ENCODE data around the gene MORF4L1. TPM values are rescaled to one million over a fixed set of nuclear protein-coding genes. Genes with fewer than 3 reads are reported as not detected.
"Not testable (repeated sequence)": the region's sequence is repeated elsewhere in the genome, so short reads cannot be mapped to it uniquely, and the experiment has no call there.

Gene MORF4L1
- total RNA-seq, 4 donors from 2014 or later = 371 to 476 (median 392) TPM

DNA sequence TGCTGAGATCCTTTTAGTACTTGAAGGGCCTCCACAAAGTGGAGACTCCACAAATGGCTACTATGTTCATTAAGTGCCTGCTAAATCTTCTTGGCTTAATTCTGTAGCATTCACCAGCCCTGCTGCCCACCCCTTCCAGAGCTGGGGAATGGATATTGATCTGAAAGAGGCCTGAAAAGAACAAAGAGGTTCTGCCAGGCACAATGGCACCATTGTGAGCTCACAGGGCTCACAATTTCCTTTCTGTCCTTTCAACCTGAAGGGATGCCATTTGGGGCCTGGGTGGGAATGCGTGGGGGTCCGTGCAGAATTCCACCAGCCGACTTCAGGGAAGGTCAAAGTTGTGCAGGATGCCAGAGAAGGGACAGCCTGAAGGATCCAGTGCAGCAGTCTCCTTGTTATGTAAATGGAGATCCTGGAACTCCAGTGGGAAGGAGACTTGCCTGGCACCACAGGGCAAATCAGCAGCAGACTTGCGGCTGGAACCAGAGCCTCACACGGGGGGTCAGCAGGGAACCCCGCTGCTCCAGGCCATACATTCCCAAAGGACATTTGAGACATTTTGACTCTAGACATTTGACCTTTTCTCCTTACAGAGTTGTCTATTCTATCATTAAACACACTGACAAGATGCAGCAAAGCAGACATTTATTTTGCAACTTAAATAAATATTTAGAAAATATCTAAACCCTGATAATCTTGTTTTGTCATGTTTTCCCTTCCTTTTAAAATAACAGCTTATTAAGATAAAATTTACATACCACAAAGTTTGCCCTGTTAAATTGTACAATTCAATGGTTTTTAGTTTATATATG, 21.5 kb upstream of the MORF4L1 start:
- WGBS = 42% methylated on average over 6 of the region's 6 CpGs
- no peak for DNase-seq (ENCODE audit: extremely low spot score)
- no peaks in the 10 kb centered on the region for H3K4me1 ChIP-seq
- H3K36me3 ChIP-seq = no peaks in the 10 kb centered on the region
- no peak overlapping the region for H3K27ac ChIP-seq (replicated peaks in 1 of 4)
- H3K4me3 ChIP-seq = no peak overlapping the region
- no peaks in the 10 kb centered on the region for H3K9me3 ChIP-seq
- no peaks in the 10 kb centered on the region for H3K27me3 ChIP-seq
- intact Hi-C loops (cut with DNase I) = no loop called here
- TF ChIP-seq EP300 (IDR thresholded peaks at IDR 0.05) = no peak
- no peak for TF ChIP-seq POLR2AphosphoS5 (IDR thresholded peaks at IDR 0.05)
- no peak for TF ChIP-seq POLR2A (IDR thresholded peaks at IDR 0.05; ENCODE audit: low read depth)
- TF ChIP-seq CTCF (IDR thresholded peaks at IDR 0.05) = no peak

DNA sequence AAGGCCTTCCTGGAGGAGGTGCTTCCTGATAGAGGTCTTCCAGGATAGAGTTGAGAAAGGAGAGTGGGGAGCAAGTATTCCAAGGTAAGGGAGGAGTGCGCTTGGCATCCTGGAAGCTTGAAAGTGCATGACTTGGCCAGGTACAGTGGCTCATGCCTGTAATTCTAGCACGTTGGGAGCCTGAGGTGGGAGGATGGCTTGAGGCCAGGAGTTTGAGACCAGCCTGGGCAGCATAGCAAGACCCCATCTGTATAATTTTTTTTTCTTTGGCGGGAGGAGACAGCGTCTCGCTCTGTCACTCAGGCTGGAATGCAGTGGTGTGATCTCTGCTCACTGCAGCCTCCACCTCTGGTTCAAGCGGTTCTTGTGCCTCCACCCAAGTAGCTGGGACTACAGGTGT, 19.2 kb upstream of the MORF4L1 start:
- H3K4me3 ChIP-seq = no peak overlapping the region
- intact Hi-C loops (cut with DNase I) = no loop called here
- no peaks in the 10 kb centered on the region for H3K4me1 ChIP-seq
- H3K27ac ChIP-seq (replicated peaks in 1 of 4) = no peak overlapping the region
- no peak for DNase-seq (ENCODE audit: extremely low spot score)
- no peaks in the 10 kb centered on the region for H3K9me3 ChIP-seq
- WGBS = 99% methylated on average over 6 of the region's 6 CpGs
- H3K36me3 ChIP-seq = no peaks in the 10 kb centered on the region
- no peak for TF ChIP-seq POLR2AphosphoS5 (IDR thresholded peaks at IDR 0.05)
- H3K27me3 ChIP-seq = no peaks in the 10 kb centered on the region

- Histone ChIP-seq H3K4me1 (peaks cover 0 to 6% (median 1%) of the 10 kb centered on the region in 4 donors), H3K4me3 (no peak overlapping the region), H3K9me3 (no peaks in the 10 kb centered on the region), H3K36me3 (no peaks in the 10 kb centered on the region), H3K27ac (replicated peaks in 1 of 4) (peak overlapping the region in 1 of 4 donors; percentile 20), H3K27me3 (no peaks in the 10 kb centered on the region)
- intact Hi-C loops (cut with DNase I) = no loop called here
- TF ChIP-seq CTCF (IDR thresholded peaks at IDR 0.05) = no peak
- no peak for TF ChIP-seq EP300 (IDR thresholded peaks at IDR 0.05)
- TF ChIP-seq POLR2AphosphoS5 (IDR thresholded peaks at IDR 0.05) = no peak
- TF ChIP-seq POLR2A (IDR thresholded peaks at IDR 0.05; ENCODE audit: low read depth) = no peak
- WGBS = 88% methylated on average over 2 of the region's 2 CpGs
- DNase-seq (ENCODE audit: extremely low spot score) = no peak
These were observed 17.8 kb upstream of the MORF4L1 start for GRCh38 chr15:78854833-78855372.

- Histone ChIP-seq H3K27me3 (no peaks in the 10 kb centered on the region), H3K4me3 (no peak overlapping the region), H3K4me1 (peaks cover 0 to 6% (median 3%) of the 10 kb centered on the region in 4 donors), H3K9me3 (no peaks in the 10 kb centered on the region), H3K27ac (replicated peaks in 1 of 4) (no peak overlapping the region), H3K36me3 (no peaks in the 10 kb centered on the region)
- TF ChIP-seq POLR2A (IDR thresholded peaks at IDR 0.05; ENCODE audit: low read depth) = no peak
- peak in 1 of 2 donors; percentile 42 for TF ChIP-seq POLR2AphosphoS5 (IDR thresholded peaks at IDR 0.05)
- 52% methylated on average over 4 of the region's 4 CpGs for WGBS
- intact Hi-C loops (cut with DNase I) = no loop called here
- DNase-seq (ENCODE audit: extremely low spot score) = no peak
These were observed 16.9 kb upstream of the MORF4L1 start for GRCh38 chr15:78855746-78856145.

DNA sequence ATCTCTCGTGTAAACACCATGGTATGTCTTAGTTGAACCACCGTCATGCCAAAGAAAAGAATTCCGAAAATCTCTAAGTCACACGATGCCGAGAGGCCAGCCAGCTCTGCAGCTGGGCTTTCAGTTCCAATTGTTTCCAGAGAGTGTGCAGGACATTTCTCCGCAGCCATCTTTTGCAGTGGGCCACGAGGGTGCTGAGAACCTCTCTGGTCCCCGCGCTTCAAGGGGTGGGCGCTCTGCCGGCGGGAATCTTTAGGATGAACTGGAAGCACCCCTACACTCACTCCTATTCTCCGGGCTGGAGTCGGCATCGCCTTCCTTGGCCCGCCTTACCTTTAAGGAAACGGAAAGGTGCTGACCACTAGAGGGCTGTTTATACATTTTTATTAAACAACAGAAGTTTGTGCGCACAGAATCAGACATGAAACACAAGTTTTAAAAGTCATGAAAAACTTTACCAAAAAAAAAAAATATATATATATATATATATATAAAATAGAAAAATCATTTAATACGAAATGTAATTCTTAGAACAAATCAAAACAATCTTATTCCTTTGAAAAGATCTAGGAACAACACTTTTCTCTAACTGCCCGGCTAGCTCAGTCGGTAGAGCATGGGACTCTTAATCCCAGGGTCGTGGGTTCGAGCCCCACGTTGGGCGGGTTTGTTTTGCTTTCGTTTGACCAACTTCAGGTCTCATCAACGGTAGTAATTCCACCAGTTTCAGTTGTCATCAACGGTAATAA, 12.5 kb upstream of the MORF4L1 start:
- DNase-seq (ENCODE audit: extremely low spot score) = no peak
- Histone ChIP-seq H3K27me3 (no peaks in the 10 kb centered on the region), H3K4me1 (peaks cover 0 to 6% (median 4%) of the 10 kb centered on the region in 4 donors), H3K9me3 (no peaks in the 10 kb centered on the region), H3K36me3 (no peaks in the 10 kb centered on the region), H3K27ac (replicated peaks in 1 of 4) (peak overlapping the region; percentile 72 to 76 (median 75)), H3K4me3 (peak overlapping the region; percentile 49 to 61 (median 56))
- under 1% methylated on average over 28 of the region's 28 CpGs for WGBS
- intact Hi-C loops (cut with DNase I) = no loop called here
- TF ChIP-seq EP300 (IDR thresholded peaks at IDR 0.05) (no peak), POLR2AphosphoS5 (IDR thresholded peaks at IDR 0.05) (peak; percentile 27 to 35), POLR2A (IDR thresholded peaks at IDR 0.05; ENCODE audit: low read depth) (no peak), CTCF (IDR thresholded peaks at IDR 0.05) (peak; percentile 46 to 59 (median 53))

- H3K27me3 ChIP-seq; H3K4me3 ChIP-seq; intact Hi-C loops (cut with DNase I); H3K27ac ChIP-seq (replicated peaks in 1 of 4); H3K36me3 ChIP-seq; H3K4me1 ChIP-seq; DNase-seq (ENCODE audit: extremely low spot score); H3K9me3 ChIP-seq: not testable (repeated sequence)
- WGBS = 95% methylated on average over 10 of the region's 10 CpGs
These were observed 7.1 kb upstream of the MORF4L1 start for GRCh38 chr15:78865585-78865984.

GRCh38 chr15:78866031-78866430, 6.7 kb upstream of the MORF4L1 start:
- H3K27me3 ChIP-seq; H3K27ac ChIP-seq (replicated peaks in 1 of 4); H3K4me3 ChIP-seq; DNase-seq (ENCODE audit: extremely low spot score); intact Hi-C loops (cut with DNase I); H3K9me3 ChIP-seq; H3K36me3 ChIP-seq; H3K4me1 ChIP-seq: not testable (repeated sequence)
- WGBS = 82% methylated on average over 8 of the region's 8 CpGs
